NCI-H2081 treated with DMSO at 0.1 percent for 48 hours (cell line): ENCODE results near the gene EXOC7.

Source experiments
- DNase-seq: peaks from one replicate; lab custom pipeline; 2025; lab: John Stamatoyannopoulos, UW

EXOC7 gene

GRCh38 chr17:76122431-76123190 lies 19.0 kb upstream of the EXOC7 start:
- no peak for DNase-seq

- no peak for DNase-seq
Measured at GRCh38 chr17:76121932-76122430, 18.4 kb upstream of the EXOC7 start.

GRCh38 chr17:76120658-76121008 lies 17.0 kb upstream of the EXOC7 start:
- DNase-seq: no peak

GRCh38 chr17:76119409-76120371 lies 16.1 kb upstream of the EXOC7 start:
- DNase-seq: no peak

- DNase-seq: no peak
Measured at GRCh38 chr17:76115138-76115754, 11.7 kb upstream of the EXOC7 start.

GRCh38 chr17:76111956-76112355 lies 8.4 kb upstream of the EXOC7 start:
- no peak for DNase-seq

GRCh38 chr17:76107509-76107908 lies 3.9 kb upstream of the EXOC7 start:
- no peak for DNase-seq

GRCh38 chr17:76106703-76107102 lies 3.1 kb upstream of the EXOC7 start:
- no peak for DNase-seq

- no peak for DNase-seq
Measured at GRCh38 chr17:76104896-76105231, 1.3 kb upstream of the EXOC7 start.

- DNase-seq: no peak
Measured at GRCh38 chr17:76104140-76104895, 731 bp upstream of the EXOC7 start.

- no peak for DNase-seq
Measured at GRCh38 chr17:76102944-76103273, 678 bp downstream of the EXOC7 start.

- no peak for DNase-seq
Measured at GRCh38 chr17:76097716-76098295, 5.8 kb downstream of the EXOC7 start.

- no peak for DNase-seq
Measured at GRCh38 chr17:76095943-76096342, 7.6 kb downstream of the EXOC7 start.

- DNase-seq: no peak
Measured at GRCh38 chr17:76094046-76094445, 9.5 kb downstream of the EXOC7 start.

GRCh38 chr17:76092526-76093413 lies 10.8 kb downstream of the EXOC7 start:
- no peak for DNase-seq

GRCh38 chr17:76091526-76092286 lies 11.9 kb downstream of the EXOC7 start:
- no peak for DNase-seq

- DNase-seq: no peak
Measured at GRCh38 chr17:76090517-76091129, 13.0 kb downstream of the EXOC7 start.

- DNase-seq: no peak
Measured at GRCh38 chr17:76089680-76090516, 13.7 kb downstream of the EXOC7 start.
